Measurements from ENCODE around the gene ANGPT4. TPM values are rescaled to one million over a fixed set of nuclear protein-coding genes. Genes with fewer than 3 reads are reported as not detected.
"Not testable (repeated sequence)": the region's sequence is repeated elsewhere in the genome, so short reads cannot be mapped to it uniquely, and the experiment has no call there.

Gene ANGPT4
- total RNA-seq, 4 donors from 2014 or later = 0.63 to 4.7 (median 1.3) TPM

DNA sequence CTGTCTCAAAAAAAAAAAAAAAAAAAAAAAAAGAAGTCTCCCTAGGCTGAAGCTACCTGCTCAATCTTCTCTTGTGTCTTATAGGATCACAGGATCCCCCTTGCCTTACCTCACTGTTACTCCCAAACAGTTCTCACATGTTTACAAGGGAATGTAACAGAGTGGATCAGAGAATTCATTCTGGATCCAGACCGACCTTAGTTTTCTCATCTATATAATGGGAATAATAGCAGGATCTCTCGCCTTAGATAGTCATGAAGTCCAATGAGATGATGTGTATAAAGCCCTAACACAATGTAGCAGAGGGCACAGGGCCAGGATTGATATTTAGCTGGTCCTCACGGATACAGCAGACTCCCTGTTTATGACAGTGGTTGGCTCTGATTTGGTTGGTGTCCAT lies 84.9 kb downstream of the ANGPT4 start:
- H3K4me3 ChIP-seq = no peak overlapping the region
- peaks cover 0 to 24% (median 13%) of the 10 kb centered on the region in 4 donors for H3K4me1 ChIP-seq
- no peak overlapping the region for H3K27ac ChIP-seq
- 82 to 90% methylated on average over 3 of the region's 3 CpGs for WGBS, 2 donors
- no peaks in the 10 kb centered on the region for H3K36me3 ChIP-seq
- no peak for TF ChIP-seq EP300 (IDR thresholded peaks at IDR 0.05)
- TF ChIP-seq, protein P1, sequence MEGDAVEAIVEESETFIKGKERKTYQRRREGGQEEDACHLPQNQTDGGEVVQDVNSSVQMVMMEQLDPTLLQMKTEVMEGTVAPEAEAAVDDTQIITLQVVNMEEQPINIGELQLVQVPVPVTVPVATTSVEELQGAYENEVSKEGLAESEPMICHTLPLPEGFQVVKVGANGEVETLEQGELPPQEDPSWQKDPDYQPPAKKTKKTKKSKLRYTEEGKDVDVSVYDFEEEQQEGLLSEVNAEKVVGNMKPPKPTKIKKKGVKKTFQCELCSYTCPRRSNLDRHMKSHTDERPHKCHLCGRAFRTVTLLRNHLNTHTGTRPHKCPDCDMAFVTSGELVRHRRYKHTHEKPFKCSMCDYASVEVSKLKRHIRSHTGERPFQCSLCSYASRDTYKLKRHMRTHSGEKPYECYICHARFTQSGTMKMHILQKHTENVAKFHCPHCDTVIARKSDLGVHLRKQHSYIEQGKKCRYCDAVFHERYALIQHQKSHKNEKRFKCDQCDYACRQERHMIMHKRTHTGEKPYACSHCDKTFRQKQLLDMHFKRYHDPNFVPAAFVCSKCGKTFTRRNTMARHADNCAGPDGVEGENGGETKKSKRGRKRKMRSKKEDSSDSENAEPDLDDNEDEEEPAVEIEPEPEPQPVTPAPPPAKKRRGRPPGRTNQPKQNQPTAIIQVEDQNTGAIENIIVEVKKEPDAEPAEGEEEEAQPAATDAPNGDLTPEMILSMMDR (IDR thresholded peaks at IDR 0.05) = no peak
- TF ChIP-seq POLR2A (IDR thresholded peaks at IDR 0.05) = no peak
- H3K27me3 ChIP-seq = no peaks in the 10 kb centered on the region
- no peaks in the 10 kb centered on the region for H3K9me3 ChIP-seq
- no peak for DNase-seq (ENCODE audit: low spot score in 2 of 2)

DNA sequence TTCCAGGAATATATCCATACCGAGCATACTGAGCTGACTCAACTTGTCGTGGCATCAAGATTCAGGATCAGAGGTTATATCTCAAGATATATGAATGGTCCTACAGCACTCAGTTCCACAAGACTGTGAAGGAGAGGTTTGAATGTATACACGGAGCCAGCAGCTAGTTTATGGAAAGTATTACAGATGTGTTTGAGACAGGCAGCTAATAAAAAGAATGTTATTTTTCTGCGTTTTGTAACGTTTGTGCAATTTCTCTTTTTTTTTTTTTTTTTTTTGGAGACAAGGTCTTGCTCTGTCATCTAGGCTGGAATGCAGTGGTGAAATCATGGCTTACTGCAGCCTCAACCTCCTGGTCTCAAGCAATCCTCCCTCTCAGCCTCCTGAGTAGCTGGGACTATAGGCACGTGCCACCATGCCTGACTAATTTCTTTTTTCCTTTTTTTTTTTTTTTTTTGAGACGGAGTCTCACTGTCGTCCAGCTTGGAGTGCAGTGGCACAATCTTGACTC lies 86.1 kb downstream of the ANGPT4 start:
- no peak for DNase-seq (ENCODE audit: low spot score in 2 of 2)
- no peaks in the 10 kb centered on the region for H3K36me3 ChIP-seq
- 70 to 74% methylated on average over 8 of the region's 8 CpGs for WGBS, 2 donors

DNA sequence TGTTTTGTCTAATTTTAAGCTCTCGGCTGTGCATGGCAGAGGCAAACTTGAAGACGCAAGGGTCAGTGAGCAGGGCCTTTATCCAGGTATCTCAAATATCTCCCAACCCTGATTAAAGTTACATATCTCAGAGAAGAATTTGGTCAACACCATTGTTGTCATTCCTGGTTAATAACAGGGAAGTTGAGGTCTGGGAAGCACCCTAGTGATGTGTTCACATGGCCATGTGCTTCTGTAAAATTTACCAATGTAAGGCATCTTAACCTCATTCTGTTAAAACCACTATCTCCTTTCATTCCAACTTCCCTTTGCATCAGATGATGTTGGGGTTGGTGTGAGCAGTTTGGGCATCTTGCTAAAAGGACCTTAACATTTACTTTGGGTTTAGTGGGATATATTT lies 86.6 kb downstream of the ANGPT4 start:
- 94% methylated on average over 2 of the region's 2 CpGs for WGBS, 2 donors

More for the DNA sequence above, 86.1 kb downstream of the ANGPT4 start:
- Histone ChIP-seq H3K4me3 (no peak overlapping the region), H3K27me3 (no peaks in the 10 kb centered on the region), H3K27ac (no peak overlapping the region), H3K4me1 (peaks cover 0 to 15% (median 11%) of the 10 kb centered on the region in 4 donors), H3K9me3 (no peaks in the 10 kb centered on the region)
- TF ChIP-seq EP300 (IDR thresholded peaks at IDR 0.05) (no peak), POLR2A (IDR thresholded peaks at IDR 0.05) (no peak)
- TF ChIP-seq, protein P1 (IDR thresholded peaks at IDR 0.05) = no peak

DNA sequence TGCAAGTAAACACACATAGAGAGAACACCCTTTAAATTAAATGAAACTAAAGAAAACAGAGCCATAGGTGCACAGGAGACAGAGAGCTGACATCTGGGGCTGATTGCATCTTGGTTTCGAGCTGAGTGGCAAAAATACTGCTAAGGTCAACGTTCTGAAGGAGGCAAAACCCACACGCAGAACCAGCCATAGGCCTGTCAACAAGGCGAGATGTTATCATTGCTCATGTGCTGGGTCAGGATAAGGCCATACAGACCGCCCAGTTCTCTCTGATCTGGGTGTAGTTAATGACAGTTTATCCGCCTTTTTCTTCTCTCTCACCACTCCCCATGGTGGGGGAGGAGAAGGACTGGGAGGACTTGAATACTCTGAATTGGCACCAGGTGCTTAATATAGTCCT lies 87.1 kb downstream of the ANGPT4 start:
- peaks cover 0 to 4% (median 2%) of the 10 kb centered on the region in 4 donors for H3K4me1 ChIP-seq
- H3K9me3 ChIP-seq = no peaks in the 10 kb centered on the region
- H3K27ac ChIP-seq = no peak overlapping the region
- WGBS, 2 donors = 48 to 51% methylated on average over 6 of the region's 6 CpGs
- H3K4me3 ChIP-seq = no peak overlapping the region
- no peak for TF ChIP-seq EP300 (IDR thresholded peaks at IDR 0.05)
- TF ChIP-seq, protein P1 (IDR thresholded peaks at IDR 0.05) = no peak
- TF ChIP-seq POLR2A (IDR thresholded peaks at IDR 0.05) = no peak
- H3K27me3 ChIP-seq = no peaks in the 10 kb centered on the region
- H3K36me3 ChIP-seq = no peaks in the 10 kb centered on the region
- no peak for DNase-seq (ENCODE audit: low spot score in 2 of 2)

More for the DNA sequence above, 86.6 kb downstream of the ANGPT4 start:
- no peaks in the 10 kb centered on the region for H3K36me3 ChIP-seq
- peaks cover 0 to 10% (median 6%) of the 10 kb centered on the region in 4 donors for H3K4me1 ChIP-seq
- no peak overlapping the region for H3K4me3 ChIP-seq
- no peak for TF ChIP-seq EP300 (IDR thresholded peaks at IDR 0.05)
- TF ChIP-seq POLR2A (IDR thresholded peaks at IDR 0.05) = no peak
- TF ChIP-seq, protein P1 (IDR thresholded peaks at IDR 0.05) = no peak
- no peaks in the 10 kb centered on the region for H3K27me3 ChIP-seq
- no peak overlapping the region for H3K27ac ChIP-seq
- DNase-seq (ENCODE audit: low spot score in 2 of 2) = no peak
- no peaks in the 10 kb centered on the region for H3K9me3 ChIP-seq

DNA sequence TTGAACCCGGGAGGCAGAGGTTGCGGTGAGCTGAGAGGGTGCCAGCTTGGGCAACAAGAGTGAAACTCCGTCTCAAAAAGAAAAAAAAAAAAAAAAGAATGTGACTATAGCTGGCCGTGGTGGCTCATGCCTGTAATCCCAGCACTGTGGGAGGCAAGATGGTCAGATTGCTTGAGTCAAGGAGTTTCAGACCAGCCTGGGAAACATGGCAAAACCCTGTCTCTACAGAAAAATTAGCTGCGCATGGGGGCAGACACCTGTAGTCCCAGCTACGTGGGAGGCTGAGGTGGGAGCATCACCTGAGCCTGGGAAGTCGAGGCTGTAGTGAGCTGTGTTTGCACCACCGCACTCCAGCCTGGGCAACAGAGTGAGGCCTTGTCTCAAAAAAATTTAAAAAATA lies 88.2 kb downstream of the ANGPT4 start:
- H3K27ac ChIP-seq; H3K4me3 ChIP-seq; H3K27me3 ChIP-seq; H3K9me3 ChIP-seq; H3K36me3 ChIP-seq; DNase-seq (ENCODE audit: low spot score in 2 of 2); H3K4me1 ChIP-seq: not testable (repeated sequence)
- WGBS, 2 donors = 87 to 88% methylated on average over 7 to 8 of the region's 8 CpGs

All from tibial nerve (tissue), 4 donors.